Measurements from ENCODE around the gene PHF20.

The PHF20 gene

GRCh38 chr20:35739294-35740163 lies 32.3 kb upstream of the PHF20 start:
- Histone ChIP-seq H2AFZ (ENCODE audit: low read length) (no peak overlapping the region), H3K9ac (ENCODE audit: low read length) (peak overlapping the region; percentile 100; the same call in 1 of the 2 replicates), H3K9me3 (replicated peaks; ENCODE audit: insufficient read depth, low read length) (no peaks in the 10 kb centered on the region), H3K27me3 (replicated peaks; ENCODE audit: insufficient read depth, low read length) (no peaks in the 10 kb centered on the region), H3K79me2 (ENCODE audit: low read length) (peaks cover 83% of the 10 kb centered on the region), H3K36me3 (replicated peaks; ENCODE audit: insufficient read depth, low read length) (peaks cover 25% of the 10 kb centered on the region), H3K27ac (ENCODE audit: low read length) (no peak overlapping the region), H3K9me2 (replicated peaks; ENCODE audit: insufficient read depth, low read length) (no peaks in the 10 kb centered on the region), H3F3A (ENCODE audit: insufficient read depth, low read length) (peaks cover 31% of the 10 kb centered on the region), H3K4me2 (ENCODE audit: low read depth, low read length) (peak overlapping the region; percentile 80), H3K4me3 (ENCODE audit: low read length) (peak overlapping the region; percentile 93), H4K20me1 (ENCODE audit: insufficient read depth, low read length) (peaks cover 54% of the 10 kb centered on the region), H3K4me1 (ENCODE audit: low read length) (peaks cover 16% of the 10 kb centered on the region)
- TF ChIP-seq CTCF (IDR thresholded peaks at IDR 0.05; ENCODE audit: low read length): peak; percentile 38
- TF ChIP-seq EZH2 (optimal IDR thresholded peaks at IDR 0.05; ENCODE audit: low read depth, low read length): no peak
- no peak for TF ChIP-seq EZH2phosphoT487 (IDR thresholded peaks at IDR 0.05; ENCODE audit: low read length)
- DNase-seq: peak; percentile 26

GRCh38 chr20:35741892-35742740 lies 29.7 kb upstream of the PHF20 start, which contains the start of gene RBM39:
Gene RBM39 (minus strand): TSS chr20:35742260. CDS start chr20:35740874, 1,386 bp downstream.
- peak; percentile 100 for DNase-seq
- Histone ChIP-seq H3K27ac (ENCODE audit: low read length) (peak within 1 kb of the TSS; percentile 93), H3K4me2 (ENCODE audit: low read depth, low read length) (peak within 1 kb of the TSS; percentile 80), H3K79me2 (ENCODE audit: low read length) (peaks cover 57% of the 10 kb centered on the region), H3K4me3 (ENCODE audit: low read length) (peak within 1 kb of the TSS; percentile 93), H3K36me3 (replicated peaks; ENCODE audit: insufficient read depth, low read length) (peaks cover 22% of the 10 kb centered on the region), H3K9me3 (replicated peaks; ENCODE audit: insufficient read depth, low read length) (no peaks in the 10 kb centered on the region), H3K4me1 (ENCODE audit: low read length) (peaks cover 14% of the 10 kb centered on the region), H3F3A (ENCODE audit: insufficient read depth, low read length) (peaks cover 25% of the 10 kb centered on the region), H4K20me1 (ENCODE audit: insufficient read depth, low read length) (peaks cover 34% of the 10 kb centered on the region), H2AFZ (ENCODE audit: low read length) (no peak within 1 kb of the TSS), H3K27me3 (replicated peaks; ENCODE audit: insufficient read depth, low read length) (no peaks in the 10 kb centered on the region), H3K9me2 (replicated peaks; ENCODE audit: insufficient read depth, low read length) (no peaks in the 10 kb centered on the region), H3K9ac (ENCODE audit: low read length) (peak within 1 kb of the TSS; percentile 100)
- TF ChIP-seq EZH2phosphoT487 (IDR thresholded peaks at IDR 0.05; ENCODE audit: low read length): no peak
- peak; percentile 15; the same call in 1 of the 2 replicates for TF ChIP-seq CTCF (IDR thresholded peaks at IDR 0.05; ENCODE audit: low read length)

GRCh38 chr20:35742741-35743523 lies 28.9 kb upstream of the PHF20 start:
- Histone ChIP-seq H3K27me3 (replicated peaks; ENCODE audit: insufficient read depth, low read length) (no peaks in the 10 kb centered on the region), H3F3A (ENCODE audit: insufficient read depth, low read length) (peaks cover 25% of the 10 kb centered on the region), H4K20me1 (ENCODE audit: insufficient read depth, low read length) (peaks cover 32% of the 10 kb centered on the region), H3K79me2 (ENCODE audit: low read length) (peaks cover 48% of the 10 kb centered on the region), H3K4me2 (ENCODE audit: low read depth, low read length) (peak overlapping the region; percentile 78), H3K9ac (ENCODE audit: low read length) (peak overlapping the region; percentile 96), H3K4me1 (ENCODE audit: low read length) (peaks cover 14% of the 10 kb centered on the region), H3K4me3 (ENCODE audit: low read length) (peak overlapping the region; percentile 79), H3K36me3 (replicated peaks; ENCODE audit: insufficient read depth, low read length) (peaks cover 21% of the 10 kb centered on the region), H3K9me3 (replicated peaks; ENCODE audit: insufficient read depth, low read length) (no peaks in the 10 kb centered on the region), H2AFZ (ENCODE audit: low read length) (peak overlapping the region; percentile 60; the same call in 1 of the 2 replicates), H3K27ac (ENCODE audit: low read length) (peak overlapping the region; percentile 92), H3K9me2 (replicated peaks; ENCODE audit: insufficient read depth, low read length) (no peaks in the 10 kb centered on the region)
- TF ChIP-seq EZH2 (optimal IDR thresholded peaks at IDR 0.05; ENCODE audit: low read depth, low read length) (no peak), CTCF (IDR thresholded peaks at IDR 0.05; ENCODE audit: low read length) (no peak), EZH2phosphoT487 (IDR thresholded peaks at IDR 0.05; ENCODE audit: low read length) (no peak)
- peak; percentile 78 for DNase-seq
